NCI-H2107 (cell line): ENCODE results near the gene KIFC1.

Experiments
- DNase-seq: peaks from one replicate; lab custom pipeline; 2025; lab: John Stamatoyannopoulos, UW

The KIFC1 gene

DNA sequence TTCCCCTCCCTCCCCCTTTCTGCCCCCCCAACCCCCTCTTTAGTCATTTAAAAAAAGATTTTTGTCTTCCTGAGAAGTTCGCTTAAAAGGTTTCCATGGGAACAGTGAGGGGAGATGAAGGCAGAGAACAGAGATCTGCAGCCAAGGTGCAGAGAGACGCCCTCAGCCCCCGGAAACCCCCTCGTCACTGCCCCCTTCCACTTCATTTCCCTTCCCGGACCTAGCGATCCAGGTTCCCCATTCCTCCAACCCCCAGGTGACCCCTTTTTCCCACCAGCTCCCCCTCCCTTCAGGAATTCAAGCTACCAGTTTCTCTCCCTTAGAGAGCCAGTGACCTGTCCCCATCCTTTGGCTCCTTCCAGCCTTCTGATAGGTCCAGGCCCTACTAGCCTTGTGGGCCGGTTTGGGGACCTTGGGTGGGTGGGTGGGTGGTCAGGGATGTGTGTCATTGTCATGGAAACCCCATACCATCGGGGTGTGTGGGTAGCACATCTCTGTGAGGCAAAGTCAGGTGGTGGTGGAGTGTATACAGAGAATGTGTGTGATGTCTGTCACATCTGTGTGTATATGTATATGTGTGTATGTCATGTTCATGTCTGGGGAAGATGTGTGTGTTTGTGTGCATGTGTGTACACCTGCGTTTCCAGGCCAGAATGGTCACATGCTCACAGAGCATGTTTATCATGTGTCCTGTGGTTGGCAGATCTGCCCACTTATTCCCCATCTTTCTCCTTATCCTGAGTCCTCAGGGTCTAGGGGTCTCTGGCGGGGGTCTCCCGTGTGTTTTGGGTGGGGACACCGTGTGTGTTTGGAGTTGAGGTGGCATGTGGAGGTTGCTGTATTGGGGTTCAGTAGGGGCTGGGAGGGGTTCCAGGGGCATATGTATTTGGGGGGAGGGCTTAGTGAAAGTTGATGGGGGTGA is 35.2 kb downstream of the KIFC1 start:
- DNase-seq = no peak

DNA sequence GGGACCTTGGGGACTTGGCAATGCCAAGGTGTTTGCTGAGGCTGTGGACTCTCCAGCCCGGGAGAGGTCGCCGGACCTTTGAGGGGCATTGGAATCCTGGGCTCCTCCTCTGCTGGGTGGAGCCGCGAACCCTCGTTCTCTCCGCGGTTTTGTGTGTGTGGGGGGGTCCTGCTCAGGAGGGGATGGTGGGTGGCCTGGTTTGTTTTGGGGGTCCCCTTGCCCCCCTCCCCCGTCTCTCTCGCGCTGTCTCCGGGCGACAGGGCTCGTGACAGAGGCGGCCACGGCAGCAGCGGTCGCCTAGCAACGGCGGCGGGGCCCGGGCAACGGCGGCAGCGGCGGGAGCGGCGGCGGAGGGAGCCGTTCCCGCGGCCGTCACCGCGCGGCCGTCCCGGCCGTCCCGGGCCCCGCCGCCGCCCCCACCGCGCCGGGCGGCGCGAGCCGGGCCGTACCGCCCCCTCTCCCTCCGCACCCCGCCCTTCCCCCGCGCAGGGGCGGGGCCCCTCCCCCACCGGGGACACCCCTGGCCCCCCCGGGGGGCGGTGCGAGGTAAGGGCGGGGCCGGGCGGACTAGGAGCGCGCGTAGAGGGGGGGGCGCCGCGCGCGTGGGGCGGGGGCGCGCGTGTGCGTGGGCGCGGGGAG is 36.1 kb downstream of the KIFC1 start:
- DNase-seq = no peak

DNA sequence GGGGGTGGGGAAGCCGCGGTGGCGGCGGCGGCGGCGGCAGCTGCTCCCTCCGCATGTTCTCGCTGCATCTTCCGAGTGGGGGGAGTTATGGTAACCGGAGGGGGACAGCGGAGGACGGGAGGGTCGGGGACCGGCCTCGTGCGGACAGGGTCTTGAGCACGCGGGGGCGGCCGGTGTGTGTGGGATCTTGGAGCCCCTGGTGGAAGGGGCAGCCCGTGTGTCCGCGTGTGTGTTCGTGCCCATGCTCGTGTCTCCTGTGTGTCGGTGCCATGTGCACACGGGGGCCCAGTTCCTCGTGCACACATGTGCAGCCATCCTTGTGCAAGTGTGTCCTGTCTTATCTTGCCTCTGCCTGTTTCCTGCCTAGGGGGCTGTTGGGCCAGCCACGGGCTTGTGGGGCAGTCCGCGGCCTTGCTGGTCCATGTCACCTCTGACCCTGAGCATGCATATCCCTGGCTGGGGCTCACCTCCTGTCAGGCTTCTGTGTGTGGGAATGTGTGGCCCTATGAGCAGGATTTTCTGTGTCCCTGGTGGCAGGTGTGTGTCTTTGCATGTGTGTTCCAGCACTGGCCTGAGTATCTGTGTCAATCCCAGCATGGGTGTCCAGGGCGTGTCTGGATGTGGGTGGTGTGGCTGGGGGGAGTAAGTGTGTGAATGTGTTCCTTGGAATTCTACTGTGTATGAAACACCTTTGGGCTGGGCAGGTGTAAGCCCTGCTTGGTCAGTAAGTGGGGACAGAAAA is 36.8 kb downstream of the KIFC1 start:
- no peak for DNase-seq

DNA sequence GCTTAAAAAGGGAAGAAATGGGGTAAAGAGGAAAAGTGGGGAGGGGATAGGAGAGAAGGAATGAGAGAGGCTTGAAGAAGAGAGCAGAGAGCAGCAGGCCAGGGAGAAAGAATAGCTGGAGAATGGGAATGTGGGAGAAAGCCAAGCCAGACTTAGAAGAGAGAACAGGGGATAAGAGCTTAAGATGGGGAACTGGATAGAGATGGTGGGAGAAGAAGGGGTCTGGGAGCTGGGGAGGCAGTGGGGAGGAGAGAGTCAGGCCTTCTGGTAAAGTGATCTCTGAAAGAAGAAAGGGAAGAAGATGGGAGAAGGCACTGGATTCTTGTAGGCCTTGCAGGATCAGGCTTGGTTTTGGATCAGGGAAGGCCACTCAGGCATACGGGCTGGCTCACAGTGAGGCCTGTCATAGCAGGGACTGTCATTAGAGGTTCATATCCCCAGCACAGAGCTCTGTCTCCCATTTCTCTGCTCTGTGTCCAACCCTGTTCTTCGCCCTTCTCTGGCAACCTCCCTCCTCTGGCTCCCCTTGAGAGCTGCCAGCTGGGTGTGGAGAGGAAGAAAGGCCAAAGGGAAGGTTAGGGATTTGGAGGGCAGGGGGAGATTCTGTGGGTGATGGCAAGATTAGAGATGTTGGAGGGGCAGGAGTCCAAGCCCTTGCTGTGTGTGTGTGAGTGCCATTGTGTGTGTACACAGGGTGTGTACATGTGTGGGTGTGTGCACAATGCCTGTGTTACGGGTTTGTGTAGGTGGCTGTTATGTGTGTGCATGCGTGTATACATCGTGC is 37.5 kb downstream of the KIFC1 start:
- DNase-seq = no peak

DNA sequence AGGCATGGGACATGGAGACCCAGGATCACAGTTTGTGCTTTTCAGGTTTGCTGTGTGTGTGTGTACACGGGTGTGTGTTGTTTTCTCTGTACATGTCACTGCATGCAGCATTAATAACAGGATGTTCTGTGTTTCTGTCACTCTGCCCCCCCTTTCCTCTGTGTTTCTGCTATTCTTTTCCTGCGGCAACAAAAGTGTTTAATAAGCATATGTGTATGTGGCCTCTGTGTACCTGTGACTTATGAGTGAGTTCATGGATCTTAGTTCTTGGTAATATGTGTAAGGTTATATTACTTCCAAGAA is 38.1 kb downstream of the KIFC1 start:
- no peak for DNase-seq

DNA sequence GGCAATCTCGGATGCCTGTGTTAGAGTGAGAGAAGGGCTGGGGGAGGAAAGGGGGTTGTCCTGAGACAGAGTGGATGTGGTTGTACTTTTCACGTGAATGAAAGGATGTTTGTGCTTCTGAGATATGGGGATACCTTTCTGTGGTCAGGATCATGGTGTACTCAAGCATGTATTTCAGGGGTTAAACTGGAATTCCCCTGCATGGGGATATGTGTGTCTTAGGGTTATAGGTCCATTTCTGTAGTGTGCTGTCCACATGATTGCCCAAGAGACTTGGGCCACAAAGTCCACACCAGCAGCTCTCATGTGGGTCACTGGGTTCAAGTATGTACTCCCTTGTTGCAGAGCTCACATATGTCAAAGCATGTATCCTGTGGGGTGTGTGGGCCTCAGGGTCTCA is 38.7 kb downstream of the KIFC1 start:
- no peak for DNase-seq

DNA sequence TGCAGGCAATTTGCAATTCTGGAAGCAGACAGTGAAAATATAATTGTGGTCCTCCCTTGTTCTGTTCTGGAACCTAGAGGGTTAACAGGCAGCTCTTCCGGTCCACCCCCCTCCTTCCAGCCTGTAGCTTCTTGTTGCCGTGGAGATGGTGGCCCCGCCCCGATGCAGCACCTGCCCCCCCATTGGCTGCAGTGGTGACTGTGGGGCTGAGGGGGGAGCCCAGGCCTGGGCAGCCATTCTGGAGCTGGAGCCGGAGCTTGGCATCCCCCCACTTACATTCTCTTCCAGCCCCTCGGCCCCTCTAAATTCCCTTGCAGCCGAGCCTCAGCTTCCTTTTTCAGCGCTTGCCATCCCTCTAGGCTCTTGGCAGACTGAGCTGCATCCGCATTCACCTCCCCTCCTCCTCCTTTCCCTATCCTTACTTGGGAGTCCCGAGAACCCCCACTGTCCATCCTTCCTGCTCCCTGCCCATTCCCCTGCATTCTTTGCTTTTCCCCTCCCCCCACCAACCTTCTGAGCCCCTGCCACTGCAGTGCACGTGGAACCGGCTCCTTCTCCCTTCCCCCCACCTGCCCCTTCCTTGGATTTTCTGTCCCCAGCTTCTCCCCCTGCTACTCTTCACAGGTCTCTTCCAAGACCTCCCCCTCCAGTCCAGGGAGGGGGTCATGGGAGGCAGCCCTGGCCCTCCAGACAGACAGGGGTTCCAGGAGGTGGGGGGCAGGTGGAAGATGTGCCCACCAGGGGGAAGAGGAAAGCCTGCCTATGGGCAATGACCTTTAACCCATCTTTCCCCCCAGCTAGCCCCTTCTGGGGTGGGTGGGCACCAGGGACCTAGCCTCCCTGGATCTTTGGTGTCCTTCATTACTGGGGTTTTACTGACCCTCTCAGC is 39.6 kb downstream of the KIFC1 start:
- no peak for DNase-seq

DNA sequence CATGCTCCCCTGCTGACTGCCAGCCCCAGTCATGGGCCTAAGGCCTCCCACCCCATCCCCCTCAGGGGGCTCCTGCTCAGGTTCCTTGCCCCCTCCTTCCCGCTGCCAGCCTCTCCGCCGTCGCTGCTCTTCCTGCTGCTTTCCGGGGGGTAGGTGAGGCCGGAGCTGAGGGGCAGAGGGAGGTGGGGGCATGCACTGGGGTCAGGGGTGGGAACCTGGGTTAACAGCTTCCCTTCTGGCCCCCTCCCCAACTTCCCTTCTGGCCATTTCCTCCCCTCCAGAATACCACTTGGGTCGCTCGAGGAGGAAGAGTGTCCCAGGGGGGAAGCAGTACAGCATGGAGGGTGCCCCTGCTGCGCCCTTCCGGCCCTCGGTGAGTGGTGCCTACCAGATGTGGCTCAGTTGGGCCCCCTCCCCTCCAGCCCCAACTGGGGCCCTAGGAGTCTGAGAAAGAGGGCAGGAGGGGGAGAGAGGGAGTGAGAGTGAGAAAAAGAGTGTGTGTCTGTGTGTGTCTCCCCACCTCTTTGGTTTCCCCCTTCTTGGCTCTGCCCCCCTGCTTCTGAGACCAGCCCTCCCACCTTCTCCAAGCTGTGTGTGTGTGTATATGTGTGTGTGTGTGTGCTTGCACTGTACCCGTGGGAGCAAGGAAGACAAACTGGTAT is 40.4 kb downstream of the KIFC1 start:
- DNase-seq = no peak

DNA sequence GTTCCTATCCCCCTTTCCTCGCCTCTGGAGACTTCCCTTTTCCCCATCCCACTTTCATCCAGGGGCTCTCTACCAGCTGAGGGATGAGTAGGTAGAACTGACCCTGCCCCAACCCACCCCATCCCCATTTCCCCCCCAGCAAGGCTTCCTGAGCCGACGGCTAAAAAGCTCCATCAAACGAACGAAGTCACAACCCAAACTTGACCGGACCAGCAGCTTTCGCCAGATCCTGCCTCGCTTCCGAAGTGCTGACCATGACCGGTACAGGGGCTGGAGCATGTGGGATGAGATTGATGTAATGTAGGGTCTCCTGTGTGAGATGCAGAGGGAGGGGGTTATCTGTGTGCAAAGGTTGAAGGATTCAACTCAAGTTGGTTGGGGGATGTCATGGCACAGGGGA is 40.9 kb downstream of the KIFC1 start:
- DNase-seq = no peak

DNA sequence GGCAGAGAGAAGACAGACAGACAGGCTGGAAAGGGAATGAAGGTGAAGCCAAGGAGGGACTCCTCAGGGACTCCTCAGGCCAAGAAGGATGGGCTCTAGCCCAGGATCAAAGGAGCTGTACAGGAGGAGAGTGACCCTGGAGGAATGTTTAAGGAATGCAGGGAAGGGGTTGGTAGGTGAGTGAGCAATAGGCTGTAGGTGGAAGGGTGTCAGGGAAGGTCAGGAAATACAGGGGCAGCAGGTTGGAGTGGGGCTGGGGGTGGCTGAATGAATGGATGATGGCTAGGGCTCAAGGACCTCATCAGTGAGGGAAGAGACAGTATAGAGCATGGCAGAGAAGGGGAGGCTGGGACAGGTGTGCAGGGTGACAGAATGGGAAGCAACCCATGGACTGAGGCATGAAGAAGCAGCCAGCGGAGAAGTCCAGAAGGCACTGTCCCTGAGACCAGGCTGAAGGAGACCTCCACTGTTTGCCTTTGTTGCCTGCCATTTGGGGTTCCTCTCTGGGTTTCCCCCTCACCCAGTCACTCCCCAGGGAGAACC is 41.4 kb downstream of the KIFC1 start:
- no peak for DNase-seq

DNA sequence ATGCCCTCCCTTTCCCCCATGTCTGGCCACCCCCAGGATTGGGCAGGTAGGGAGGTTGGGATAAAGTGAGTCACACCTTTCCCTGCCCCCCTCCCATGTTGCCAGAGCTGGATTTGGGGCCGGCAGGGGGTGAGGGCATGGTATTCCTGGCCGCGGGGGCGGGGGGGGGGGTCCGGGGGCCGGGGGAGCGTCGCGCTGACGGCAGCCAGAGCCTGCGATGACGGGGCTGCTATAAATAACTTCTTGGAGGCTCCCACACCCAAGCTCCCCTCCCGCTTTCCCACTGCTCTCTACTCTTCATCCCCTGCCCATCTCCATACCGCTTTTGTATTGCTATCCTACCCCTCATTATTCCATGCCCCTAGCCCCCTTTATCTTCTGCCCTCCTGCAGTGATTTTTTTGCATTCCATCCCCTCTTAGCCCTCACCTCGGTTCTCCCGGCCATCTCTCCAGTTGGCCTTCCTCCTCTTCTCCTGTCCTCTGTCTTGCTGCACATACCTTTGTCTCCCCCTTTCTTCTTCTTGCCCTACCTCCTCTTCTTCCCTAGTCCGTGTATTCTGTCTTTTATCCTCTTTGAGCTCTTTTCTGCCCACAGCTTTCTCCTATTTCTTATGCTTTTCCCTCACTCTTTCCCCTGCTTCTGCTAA is 42.0 kb downstream of the KIFC1 start:
- no peak for DNase-seq

DNA sequence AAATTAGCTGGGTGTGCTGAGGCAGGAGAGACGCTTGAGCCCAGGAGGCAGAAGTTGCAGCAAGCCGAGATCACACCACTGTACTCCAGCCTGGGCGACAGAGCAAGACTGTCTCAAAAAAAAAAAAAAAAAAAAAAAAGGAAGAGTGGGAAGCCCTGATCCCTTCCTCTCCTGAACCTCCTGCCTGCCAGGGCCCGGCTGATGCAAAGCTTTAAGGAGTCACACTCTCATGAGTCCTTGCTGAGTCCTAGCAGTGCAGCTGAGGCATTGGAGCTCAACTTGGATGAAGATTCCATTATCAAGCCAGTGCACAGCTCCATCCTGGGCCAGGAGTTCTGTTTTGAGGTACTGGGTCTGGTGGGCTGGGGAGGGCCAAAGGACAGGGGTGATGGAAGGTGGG is 43.3 kb downstream of the KIFC1 start:
- DNase-seq = no peak

DNA sequence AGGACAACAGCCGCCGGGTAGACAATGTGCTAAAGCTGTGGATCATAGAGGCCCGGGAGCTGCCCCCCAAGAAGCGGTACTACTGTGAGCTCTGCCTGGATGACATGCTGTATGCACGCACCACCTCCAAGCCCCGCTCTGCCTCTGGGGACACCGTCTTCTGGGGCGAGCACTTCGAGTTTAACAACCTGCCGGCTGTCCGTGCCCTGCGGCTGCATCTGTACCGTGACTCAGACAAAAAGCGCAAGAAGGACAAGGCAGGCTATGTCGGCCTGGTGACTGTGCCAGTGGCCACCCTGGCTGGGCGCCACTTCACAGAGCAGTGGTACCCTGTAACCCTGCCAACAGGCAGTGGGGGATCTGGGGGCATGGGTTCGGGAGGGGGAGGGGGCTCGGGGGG is 46.0 kb downstream of the KIFC1 start:
- DNase-seq = no peak

DNA sequence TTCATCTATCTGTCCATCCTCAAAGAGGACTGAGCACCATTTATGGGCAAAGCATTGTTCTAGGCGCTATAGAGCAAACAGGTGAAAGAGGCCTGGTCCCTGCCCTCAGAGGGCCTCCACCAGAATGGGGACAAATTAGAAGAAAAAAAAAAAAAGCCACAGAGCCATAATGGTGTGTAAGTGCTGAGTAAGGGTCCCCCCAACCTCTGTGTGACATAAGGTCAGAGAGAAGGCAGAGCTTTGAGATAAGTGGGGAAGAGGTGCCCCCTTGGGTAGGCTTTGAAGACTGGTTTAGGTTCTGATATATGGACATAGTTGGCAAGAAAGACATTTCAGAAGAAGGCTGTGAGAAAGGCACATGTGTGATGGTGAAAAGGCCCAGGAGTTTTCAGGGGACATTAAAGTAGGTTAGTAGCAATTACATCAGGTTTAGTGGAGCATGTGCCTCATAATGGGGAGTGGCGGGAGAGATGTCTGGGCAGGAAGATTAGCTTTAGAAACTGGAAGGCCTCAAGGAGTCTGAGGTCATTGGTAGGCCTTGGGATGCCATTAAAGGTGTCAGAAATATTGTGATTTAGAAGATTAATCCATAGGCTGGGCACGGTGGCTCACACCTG is 47.5 kb downstream of the KIFC1 start:
- no peak for DNase-seq

DNA sequence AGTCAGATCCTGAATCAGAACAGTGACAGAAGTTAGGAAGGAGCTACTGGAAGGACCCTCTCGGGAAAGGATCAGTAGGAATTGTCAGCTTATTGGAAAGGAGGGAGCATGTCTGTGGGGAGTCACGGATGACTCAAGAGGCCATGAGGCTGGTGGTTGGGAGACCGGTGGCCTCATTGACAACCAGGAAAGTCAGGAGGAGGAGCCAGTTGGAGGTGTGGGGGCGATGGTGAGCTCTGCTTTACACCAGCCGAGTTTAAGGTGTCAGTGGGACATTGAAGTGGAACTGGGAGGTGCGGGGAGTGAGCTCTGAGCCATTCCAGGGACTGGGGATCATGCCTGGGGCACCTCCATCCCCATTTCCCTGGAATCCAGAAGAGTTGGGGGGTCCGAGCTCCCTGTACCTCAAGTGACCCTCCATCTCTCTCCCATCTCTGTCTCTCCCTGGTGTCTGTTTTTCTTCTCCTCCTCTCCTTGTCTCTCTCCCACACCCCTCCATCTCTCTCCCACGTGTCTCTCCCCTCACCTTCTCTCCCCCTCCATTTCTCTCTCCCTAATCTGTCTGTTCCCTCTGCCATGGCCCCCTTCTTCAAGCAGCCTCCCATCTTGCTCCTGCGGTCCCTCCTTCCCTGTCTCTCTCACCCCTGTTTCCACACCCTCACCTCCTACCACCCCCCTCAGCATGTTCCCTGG is 48.5 kb downstream of the KIFC1 start:
- no peak for DNase-seq

DNA sequence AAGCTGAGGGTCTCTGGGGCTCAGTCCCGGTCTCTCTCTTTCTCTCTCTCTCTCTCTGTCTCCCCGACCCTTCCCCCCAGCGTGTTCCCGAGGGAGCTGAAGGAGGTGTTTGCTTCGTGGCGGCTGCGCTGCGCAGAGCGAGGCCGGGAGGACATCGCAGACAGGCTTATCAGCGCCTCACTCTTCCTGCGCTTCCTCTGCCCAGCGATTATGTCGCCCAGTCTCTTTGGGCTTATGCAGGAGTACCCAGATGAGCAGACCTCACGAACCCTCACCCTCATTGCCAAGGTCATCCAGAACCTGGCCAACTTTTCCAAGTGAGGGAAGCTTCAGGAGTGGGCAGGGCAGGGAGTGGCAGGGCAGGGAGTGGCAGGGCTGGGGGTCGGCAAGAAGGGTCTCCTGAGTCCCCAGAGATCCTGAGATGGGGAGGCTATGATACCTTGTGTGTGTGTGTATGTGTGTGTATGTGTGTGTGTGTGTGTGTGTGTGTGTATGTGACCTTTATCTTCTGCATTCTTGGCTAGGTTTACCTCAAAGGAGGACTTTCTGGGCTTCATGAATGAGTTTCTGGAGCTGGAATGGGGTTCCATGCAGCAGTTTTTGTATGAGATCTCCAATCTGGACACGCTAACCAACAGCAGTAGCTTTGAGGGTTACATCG is 49.2 kb downstream of the KIFC1 start:
- DNase-seq = no peak

DNA sequence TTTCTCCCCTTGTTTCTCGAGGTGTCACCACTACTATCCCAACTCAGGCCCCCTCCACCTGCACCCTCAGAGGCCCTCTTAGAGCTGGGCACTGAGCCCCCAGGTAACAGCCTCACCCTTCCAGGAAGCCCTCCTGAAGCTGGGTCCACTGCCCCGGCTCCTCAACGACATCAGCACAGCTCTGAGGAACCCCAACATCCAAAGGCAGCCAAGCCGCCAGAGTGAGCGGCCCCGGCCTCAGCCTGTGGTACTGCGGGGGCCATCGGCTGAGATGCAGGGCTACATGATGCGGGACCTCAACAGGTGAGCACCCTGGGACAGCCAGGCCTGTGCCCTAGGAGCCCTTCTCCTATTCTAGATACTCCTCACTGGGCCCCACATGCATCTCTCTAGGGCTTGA is 49.8 kb downstream of the KIFC1 start:
- DNase-seq = no peak

DNA sequence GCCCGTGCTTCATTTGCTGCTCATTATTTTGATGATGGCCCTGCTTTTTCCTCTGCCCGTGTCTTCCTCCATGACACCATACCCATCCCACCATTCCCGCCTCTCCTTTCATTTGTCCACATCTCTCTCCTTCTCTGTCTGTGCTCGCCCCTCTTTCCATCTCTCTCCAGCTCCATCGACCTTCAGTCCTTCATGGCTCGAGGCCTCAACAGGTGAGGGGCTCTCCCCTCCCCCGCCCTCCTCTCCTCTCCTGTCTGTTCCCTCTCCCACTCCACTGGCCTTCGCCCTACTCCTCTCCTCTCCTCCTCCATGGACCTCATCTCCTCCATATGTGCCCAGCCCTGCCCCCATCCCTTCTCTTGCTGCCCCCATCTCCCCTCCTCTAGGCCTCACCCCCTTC is 50.7 kb downstream of the KIFC1 start:
- no peak for DNase-seq
